Activated gamma-delta T cell treated with anti-CD3 and anti-CD28 coated beads, Interleukin-2, amount 50 U/mL, for 16 hours (primary cell): ENCODE data around the gene LRRD1.
"Not testable (repeated sequence)": the region's sequence is repeated elsewhere in the genome, so short reads cannot be mapped to it uniquely, and the experiment has no call there.

ENCODE experiments used
- DNase-seq: peaks from one replicate; pipeline ENCODE4 v3.0.0-alpha.2; 2020; ENCODE audit warnings: low read depth

The LRRD1 gene

GRCh38 chr7:92141161-92141560, 37.8 kb downstream of the LRRD1 start:
- no peak for DNase-seq

GRCh38 chr7:92137557-92137956, 41.4 kb downstream of the LRRD1 start:
- DNase-seq, result no peak

- no peak for DNase-seq
Observed at GRCh38 chr7:92135052-92135889, 43.7 kb downstream of the LRRD1 start.

GRCh38 chr7:92134271-92135051, 44.5 kb downstream of the LRRD1 start, which contains the start of gene CYP51A1:
Gene CYP51A1 (minus strand): TSS chr7:92134477. CDS start chr7:92134364, 113 bp downstream.
- DNase-seq, result peak; percentile 89

- DNase-seq, result peak; percentile 44
Observed at GRCh38 chr7:92133737-92134270, 45.1 kb downstream of the LRRD1 start.

GRCh38 chr7:92133133-92133736, 45.7 kb downstream of the LRRD1 start:
- no peak for DNase-seq

- DNase-seq, result no peak
Observed at GRCh38 chr7:92131764-92132330, 47.1 kb downstream of the LRRD1 start.

- DNase-seq, result no peak
Observed at GRCh38 chr7:92131093-92131492, 47.8 kb downstream of the LRRD1 start.

- no peak for DNase-seq
Observed at GRCh38 chr7:92121681-92122080, 57.3 kb downstream of the LRRD1 start.

GRCh38 chr7:92119213-92119759, 59.7 kb downstream of the LRRD1 start:
- no peak for DNase-seq

- no peak for DNase-seq
Observed at GRCh38 chr7:92116949-92117348, 62.0 kb downstream of the LRRD1 start.

- DNase-seq, result no peak
Observed at GRCh38 chr7:92115821-92116220, 63.1 kb downstream of the LRRD1 start.

- DNase-seq, result no peak
Observed at GRCh38 chr7:92110857-92111256, 68.1 kb downstream of the LRRD1 start.

GRCh38 chr7:92108821-92109220, 70.1 kb downstream of the LRRD1 start:
- DNase-seq, result no peak

GRCh38 chr7:92102862-92103261, 76.1 kb downstream of the LRRD1 start:
- not testable (repeated sequence) for DNase-seq

GRCh38 chr7:92100534-92100933, 78.4 kb downstream of the LRRD1 start:
- DNase-seq, result no peak

GRCh38 chr7:92095380-92095779, 83.6 kb downstream of the LRRD1 start:
- no peak for DNase-seq
